T-helper 1 cell treated with Interleukin-12 subunit alpha and Interleukin-12 subunit beta and Interleukin-4 antibody, amounts not matched to agents 30 μg/mL and 1 μg/mL, for 36 hours (primary cell): Measurements from ENCODE around the gene PHACTR1.
A peak's percentile ranks its signal among the peaks of the same experiment; 100 is the strongest.

Experiments used
- H3K27ac Mint-ChIP-seq: one replicate; pipeline ENCODE4 v1.8.0; 2021; ENCODE audit warnings: mild to moderate bottlenecking, mixed read lengths
- H3K27me3 Mint-ChIP-seq: one replicate; pipeline ENCODE4 v1.8.0; 2021; ENCODE audit warnings: low read depth, mixed read lengths
- H3K36me3 Mint-ChIP-seq: one replicate; pipeline ENCODE4 v1.8.0; 2021; ENCODE audit warnings: low read depth, mixed read lengths
- H3K4me1 Mint-ChIP-seq: one replicate; pipeline ENCODE4 v1.8.0; 2021; ENCODE audit warnings: low read depth, mixed read lengths
- H3K4me3 Mint-ChIP-seq: one replicate; pipeline ENCODE4 v1.8.0; 2021; ENCODE audit warnings: mild to moderate bottlenecking, moderate library complexity, mixed read lengths
- H3K9me3 Mint-ChIP-seq: one replicate; pipeline ENCODE4 v1.8.0; 2021; ENCODE audit warnings: mixed read lengths

Gene PHACTR1

DNA sequence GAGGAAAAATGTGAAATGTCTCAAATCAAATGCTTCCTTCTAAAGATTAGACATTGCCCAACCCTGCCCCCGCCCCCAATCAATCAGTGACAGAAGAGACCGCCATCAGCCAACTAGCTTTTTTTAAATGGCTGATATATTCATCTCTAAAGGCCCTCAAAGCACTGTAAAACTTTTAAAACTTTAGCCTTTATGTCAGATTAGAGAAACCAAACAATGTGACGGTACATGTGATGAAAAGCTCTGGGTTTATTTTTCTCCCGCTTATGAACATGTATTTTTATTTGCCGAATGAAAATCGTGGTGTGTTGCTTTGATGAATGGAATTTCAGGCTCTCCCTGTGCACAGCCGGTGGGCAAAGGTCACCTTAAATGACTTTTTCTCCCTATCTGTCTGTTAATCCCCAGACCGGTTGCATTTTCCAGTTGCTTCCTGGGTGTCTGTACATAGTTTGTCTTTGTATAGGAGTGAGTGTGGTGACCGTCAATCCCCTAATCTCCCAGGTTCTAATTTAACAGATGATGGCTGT lies 573.3 kb downstream of the PHACTR1 start:
- peaks cover 57% of the 10 kb centered on the region for H3K36me3 Mint-ChIP-seq
- no peaks in the 10 kb centered on the region for H3K4me1 Mint-ChIP-seq
- no peak overlapping the region for H3K27ac Mint-ChIP-seq
- H3K27me3 Mint-ChIP-seq = no peaks in the 10 kb centered on the region
- H3K4me3 Mint-ChIP-seq = no peak overlapping the region
- peaks cover 30% of the 10 kb centered on the region for H3K9me3 Mint-ChIP-seq

DNA sequence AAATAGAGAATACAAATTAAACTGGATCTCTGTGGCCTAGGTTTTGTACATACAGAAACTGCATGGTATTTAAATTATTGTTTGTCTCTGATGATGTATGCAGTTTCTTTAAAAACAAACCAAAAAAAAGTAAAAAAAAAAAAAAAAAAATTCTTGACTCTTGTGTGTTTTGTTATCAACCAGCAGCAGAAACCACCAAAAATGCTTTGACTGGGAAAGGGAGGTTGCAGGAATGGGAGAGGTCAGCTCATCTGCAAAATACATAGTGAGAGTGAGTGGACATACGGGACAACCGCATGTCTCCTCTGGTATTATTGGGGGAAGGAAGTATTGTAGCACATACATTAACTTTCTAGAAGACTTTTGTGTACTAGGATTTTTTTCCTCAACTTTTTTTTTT lies 573.8 kb downstream of the PHACTR1 start:
- Mint-ChIP-seq H3K27me3 (no peaks in the 10 kb centered on the region), H3K4me1 (no peaks in the 10 kb centered on the region), H3K36me3 (peaks cover 62% of the 10 kb centered on the region), H3K27ac (no peak overlapping the region), H3K9me3 (peaks cover 30% of the 10 kb centered on the region), H3K4me3 (no peak overlapping the region)

DNA sequence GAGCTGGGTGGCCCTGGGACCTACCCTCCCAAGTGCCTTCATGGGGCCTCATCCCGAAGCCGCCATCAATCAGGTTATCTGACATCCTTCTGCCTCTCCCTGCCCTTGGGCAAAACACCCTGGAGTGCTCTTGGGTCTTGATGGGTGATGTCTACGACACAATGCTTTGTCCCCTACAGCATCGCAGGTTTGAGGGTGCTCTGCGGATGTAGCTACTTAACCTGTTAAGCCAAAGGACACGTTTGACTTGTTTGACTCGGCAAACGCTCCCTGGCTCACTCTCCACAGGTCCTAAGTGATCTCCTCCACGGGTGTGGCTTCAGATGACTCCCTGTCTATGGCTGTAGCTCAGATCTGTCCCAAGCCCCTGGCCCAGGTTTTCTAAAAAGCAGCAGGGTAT lies 576.2 kb downstream of the PHACTR1 start:
- no peak overlapping the region for H3K27ac Mint-ChIP-seq
- H3K4me3 Mint-ChIP-seq = no peak overlapping the region
- no peaks in the 10 kb centered on the region for H3K27me3 Mint-ChIP-seq
- no peaks in the 10 kb centered on the region for H3K4me1 Mint-ChIP-seq
- peaks cover 8% of the 10 kb centered on the region for H3K9me3 Mint-ChIP-seq
- H3K36me3 Mint-ChIP-seq = peaks cover 44% of the 10 kb centered on the region

DNA sequence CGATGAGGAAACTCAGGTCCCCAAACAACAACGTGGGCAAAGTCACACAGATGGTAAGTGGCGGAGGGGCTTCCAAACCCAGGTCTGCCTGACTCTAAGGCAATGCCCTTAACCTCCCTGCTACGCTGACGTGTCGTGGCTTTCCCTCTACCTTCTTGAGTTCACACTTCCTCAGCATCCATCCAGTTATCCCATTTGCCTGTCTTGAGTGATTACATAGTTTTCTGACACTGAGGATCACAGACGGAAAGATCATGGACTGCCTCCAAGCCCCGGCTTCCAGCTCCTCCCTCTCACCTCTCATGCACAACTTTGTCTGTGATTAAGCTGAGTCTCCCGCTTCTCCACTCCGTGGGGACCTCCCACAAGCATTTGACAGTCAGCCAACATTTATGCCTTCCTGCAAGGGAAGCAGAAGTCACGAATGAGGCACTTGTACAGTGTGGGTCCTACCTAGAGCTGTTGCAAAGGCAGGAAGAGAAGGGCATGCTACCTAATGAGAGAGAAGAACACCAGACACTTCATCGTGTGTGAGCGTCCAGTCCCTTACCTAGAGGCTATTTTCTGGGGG lies 578.0 kb downstream of the PHACTR1 start:
- H3K4me1 Mint-ChIP-seq = no peaks in the 10 kb centered on the region
- H3K36me3 Mint-ChIP-seq = peaks cover 36% of the 10 kb centered on the region
- peaks cover 4% of the 10 kb centered on the region for H3K9me3 Mint-ChIP-seq
- H3K27me3 Mint-ChIP-seq = no peaks in the 10 kb centered on the region
- H3K27ac Mint-ChIP-seq = no peak overlapping the region
- no peak overlapping the region for H3K4me3 Mint-ChIP-seq

DNA sequence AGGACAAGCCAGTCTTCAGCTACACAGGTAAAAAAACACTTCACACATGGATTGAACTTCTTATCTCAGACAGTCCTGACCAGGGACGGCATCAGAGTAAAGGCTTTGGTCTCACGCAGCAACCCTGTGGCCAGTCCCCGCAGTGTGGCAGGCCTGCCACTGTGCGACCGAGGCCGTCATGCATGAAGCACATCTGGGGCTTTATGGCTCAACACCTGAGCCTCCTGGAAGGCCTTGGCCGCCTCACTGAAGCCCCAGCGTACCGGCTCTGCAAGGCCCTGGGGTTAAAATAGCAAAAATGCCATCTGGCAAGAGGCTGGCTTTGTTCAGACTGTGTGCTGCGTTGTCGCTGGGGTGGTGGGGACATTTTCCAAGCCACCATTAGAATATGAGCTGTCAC lies 579.0 kb downstream of the PHACTR1 start:
- Mint-ChIP-seq H3K27ac (no peak overlapping the region), H3K27me3 (no peaks in the 10 kb centered on the region), H3K9me3 (no peaks in the 10 kb centered on the region), H3K36me3 (peaks cover 33% of the 10 kb centered on the region), H3K4me1 (no peaks in the 10 kb centered on the region), H3K4me3 (no peak overlapping the region)

DNA sequence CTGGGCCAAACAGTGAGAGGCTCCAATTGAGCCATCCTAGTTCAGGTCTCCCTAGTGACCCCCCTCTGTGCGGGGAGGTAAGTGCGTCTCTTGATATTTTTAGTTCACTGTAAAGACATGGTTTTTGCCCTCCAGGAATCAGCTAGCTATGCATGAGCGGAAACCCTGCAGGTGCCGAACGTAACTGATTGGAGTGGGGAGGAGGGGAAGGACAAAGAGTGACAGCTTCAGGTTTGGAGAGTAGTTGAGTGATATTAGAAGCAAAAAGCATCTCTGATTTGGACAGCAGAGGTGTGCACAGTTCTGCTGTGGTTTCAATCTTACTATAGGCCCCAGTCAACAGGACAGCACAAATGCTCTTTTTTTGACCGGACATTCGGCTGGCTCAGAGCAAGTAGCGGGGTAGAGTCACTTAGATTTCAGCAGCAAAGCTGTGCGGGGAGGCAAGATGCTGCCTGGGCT lies 580.0 kb downstream of the PHACTR1 start:
- H3K27ac Mint-ChIP-seq = no peak overlapping the region
- H3K4me1 Mint-ChIP-seq = peaks cover 2% of the 10 kb centered on the region
- H3K4me3 Mint-ChIP-seq = no peak overlapping the region
- H3K9me3 Mint-ChIP-seq = no peaks in the 10 kb centered on the region
- H3K36me3 Mint-ChIP-seq = peaks cover 33% of the 10 kb centered on the region
- no peaks in the 10 kb centered on the region for H3K27me3 Mint-ChIP-seq

DNA sequence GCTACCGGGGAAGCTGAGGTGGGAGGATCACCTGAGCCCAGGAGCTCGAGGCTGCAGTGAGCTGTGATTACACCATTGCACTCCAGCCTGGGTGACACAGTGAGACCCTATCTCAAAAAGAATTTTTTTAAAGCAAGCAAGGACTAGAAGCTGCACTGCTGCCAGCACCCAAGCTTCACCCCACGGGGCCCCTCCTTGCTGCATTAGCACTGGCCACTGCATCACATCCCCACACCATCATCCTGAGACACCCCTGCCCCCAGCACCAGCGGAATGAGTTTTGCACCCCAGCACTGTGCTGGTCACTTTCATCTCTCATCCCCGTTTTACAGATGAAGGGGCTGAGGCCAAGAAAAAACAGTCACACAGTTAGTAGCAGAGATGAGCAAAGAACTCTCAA lies 580.8 kb downstream of the PHACTR1 start:
- H3K27ac Mint-ChIP-seq = no peak overlapping the region
- no peaks in the 10 kb centered on the region for H3K27me3 Mint-ChIP-seq
- no peak overlapping the region for H3K4me3 Mint-ChIP-seq
- H3K9me3 Mint-ChIP-seq = no peaks in the 10 kb centered on the region
- H3K36me3 Mint-ChIP-seq = peaks cover 38% of the 10 kb centered on the region
- H3K4me1 Mint-ChIP-seq = peaks cover 7% of the 10 kb centered on the region

DNA sequence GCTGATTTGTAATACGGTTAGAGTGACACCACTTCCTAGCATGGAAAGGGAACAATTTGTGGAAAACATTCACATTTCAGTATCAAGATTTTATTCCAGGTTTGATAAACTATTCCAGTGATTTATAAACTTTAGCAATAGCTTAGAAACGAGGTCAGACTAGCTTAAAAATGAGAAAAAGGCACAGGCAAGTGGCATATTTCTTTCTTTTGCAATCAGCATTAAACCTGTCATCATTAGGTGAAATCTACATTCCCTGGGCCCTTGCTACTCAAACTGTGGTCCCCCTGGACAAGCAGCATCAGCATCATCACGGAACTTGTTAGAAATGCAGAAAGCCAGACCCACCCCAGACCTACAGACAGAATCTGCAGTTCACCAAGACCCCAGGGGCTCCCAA lies 581.9 kb downstream of the PHACTR1 start:
- Mint-ChIP-seq H3K4me1 (peaks cover 17% of the 10 kb centered on the region), H3K9me3 (no peaks in the 10 kb centered on the region), H3K27me3 (no peaks in the 10 kb centered on the region), H3K36me3 (peaks cover 42% of the 10 kb centered on the region), H3K27ac (no peak overlapping the region), H3K4me3 (no peak overlapping the region)

DNA sequence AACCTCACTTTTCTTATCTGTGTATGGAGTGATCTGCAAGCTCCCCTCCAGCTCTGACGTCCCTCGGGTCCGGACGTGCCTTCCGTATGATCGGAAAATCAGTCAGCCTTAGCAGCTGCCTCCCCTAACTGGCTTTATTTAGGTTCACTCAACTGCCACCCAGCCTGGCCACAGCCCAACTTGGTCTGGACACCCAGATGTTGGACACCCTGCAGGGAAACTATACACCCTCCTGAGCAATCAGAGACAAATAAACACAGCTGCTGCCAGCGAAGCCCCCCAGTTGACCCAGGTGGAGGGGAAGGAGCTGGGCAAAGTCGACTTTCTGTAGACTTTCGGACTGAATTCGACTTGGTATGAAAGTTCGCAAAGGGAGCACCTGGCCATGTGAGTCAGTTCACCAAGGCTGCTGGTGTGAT lies 582.8 kb downstream of the PHACTR1 start:
- H3K9me3 Mint-ChIP-seq = no peaks in the 10 kb centered on the region
- H3K4me1 Mint-ChIP-seq = peaks cover 24% of the 10 kb centered on the region
- H3K27ac Mint-ChIP-seq = no peak overlapping the region
- H3K4me3 Mint-ChIP-seq = no peak overlapping the region
- no peaks in the 10 kb centered on the region for H3K27me3 Mint-ChIP-seq
- H3K36me3 Mint-ChIP-seq = peaks cover 41% of the 10 kb centered on the region

DNA sequence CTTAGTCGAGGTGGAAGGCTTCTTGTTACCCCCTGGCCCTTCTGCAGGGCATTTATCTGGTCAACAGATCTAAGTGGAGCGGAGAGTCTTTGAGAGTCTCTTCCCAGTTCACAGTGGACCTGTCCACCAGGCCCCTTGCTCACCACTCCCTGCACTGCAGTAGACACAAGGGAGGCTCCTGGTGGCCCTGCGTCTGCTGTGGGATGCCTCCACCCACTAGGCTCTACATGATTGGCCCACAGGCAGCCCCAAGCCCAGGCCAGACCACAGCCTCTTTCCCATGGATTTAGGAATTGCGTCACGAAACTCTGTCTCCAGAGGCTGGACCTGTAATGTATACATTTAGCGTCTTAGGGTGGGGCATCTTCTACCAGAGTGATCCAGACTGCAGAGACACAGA lies 583.4 kb downstream of the PHACTR1 start:
- no peaks in the 10 kb centered on the region for H3K27me3 Mint-ChIP-seq
- no peak overlapping the region for H3K4me3 Mint-ChIP-seq
- H3K4me1 Mint-ChIP-seq = peaks cover 25% of the 10 kb centered on the region
- H3K36me3 Mint-ChIP-seq = peaks cover 37% of the 10 kb centered on the region
- H3K9me3 Mint-ChIP-seq = no peaks in the 10 kb centered on the region
- no peak overlapping the region for H3K27ac Mint-ChIP-seq

DNA sequence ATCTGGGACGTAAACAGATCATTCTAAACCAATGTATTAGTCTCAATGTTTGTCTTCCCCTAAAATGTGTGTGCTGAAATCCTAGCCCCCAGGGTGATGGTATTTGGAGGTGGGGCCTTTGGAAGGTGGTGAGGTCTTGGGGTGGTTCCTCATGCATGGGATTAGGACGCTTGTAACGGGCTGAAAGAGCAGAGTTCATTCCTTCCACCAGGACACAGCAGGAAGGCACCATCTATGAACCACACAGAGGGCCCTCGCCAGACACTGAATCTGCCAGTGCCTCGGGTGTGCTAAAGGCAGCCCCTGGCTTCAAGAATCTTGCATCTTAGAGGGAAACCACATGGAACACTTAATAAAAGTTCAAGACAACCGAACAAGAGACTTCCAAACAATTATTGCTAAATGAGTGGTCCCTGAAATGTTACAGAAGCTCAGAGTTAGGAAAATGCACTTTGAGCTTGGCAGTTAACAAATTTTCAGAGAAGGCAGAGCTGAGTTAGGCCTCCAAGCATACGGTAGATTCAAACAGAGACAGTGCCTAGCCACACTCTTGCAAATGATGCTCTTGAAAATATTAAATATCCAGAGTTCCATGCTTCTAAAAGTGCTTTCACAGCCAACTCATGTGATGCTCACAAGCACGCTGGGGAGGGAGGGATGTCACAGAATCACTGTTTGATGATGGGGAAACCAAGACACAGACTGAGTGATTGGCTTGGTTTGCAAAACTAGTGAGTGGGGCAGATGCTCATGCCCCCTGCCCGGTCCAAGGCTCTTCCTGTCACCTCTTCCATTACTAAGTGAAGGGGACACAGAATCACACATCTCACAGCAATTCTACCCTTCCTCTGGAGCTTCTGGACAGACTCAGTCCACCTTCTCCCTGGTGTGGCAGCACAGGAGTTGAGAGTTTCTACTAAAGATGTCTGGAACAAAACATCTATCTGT lies 584.4 kb downstream of the PHACTR1 start:
- Mint-ChIP-seq H3K36me3 (peaks cover 35% of the 10 kb centered on the region), H3K9me3 (no peaks in the 10 kb centered on the region)

DNA sequence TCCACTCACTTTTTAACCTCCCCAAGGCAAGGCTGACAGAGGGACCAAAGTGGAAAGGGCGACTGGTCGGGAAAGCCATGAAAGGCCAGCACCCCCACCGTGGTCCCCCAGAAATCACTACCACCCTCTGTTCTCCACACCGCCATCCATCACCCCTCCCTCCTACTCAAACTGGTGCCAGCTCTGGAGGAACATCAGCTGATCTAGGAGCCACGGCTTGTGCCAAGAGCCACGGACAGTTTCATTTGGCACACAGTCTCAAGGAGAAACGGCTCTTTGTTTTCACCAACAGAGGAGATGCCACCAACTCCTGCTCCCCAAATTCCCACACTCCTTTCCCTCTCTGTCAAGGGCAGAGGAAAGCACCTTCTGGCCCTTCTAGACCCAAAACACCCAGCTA lies 585.7 kb downstream of the PHACTR1 start:
- Mint-ChIP-seq H3K9me3 (no peaks in the 10 kb centered on the region), H3K36me3 (peaks cover 44% of the 10 kb centered on the region), H3K4me3 (peak overlapping the region; percentile 22), H3K27ac (peak overlapping the region; percentile 82), H3K27me3 (no peaks in the 10 kb centered on the region), H3K4me1 (peaks cover 25% of the 10 kb centered on the region)

More for the DNA sequence above, 584.4 kb downstream of the PHACTR1 start:
- Mint-ChIP-seq H3K27me3 (no peaks in the 10 kb centered on the region), H3K27ac (no peak overlapping the region), H3K4me3 (no peak overlapping the region), H3K4me1 (peaks cover 25% of the 10 kb centered on the region)

DNA sequence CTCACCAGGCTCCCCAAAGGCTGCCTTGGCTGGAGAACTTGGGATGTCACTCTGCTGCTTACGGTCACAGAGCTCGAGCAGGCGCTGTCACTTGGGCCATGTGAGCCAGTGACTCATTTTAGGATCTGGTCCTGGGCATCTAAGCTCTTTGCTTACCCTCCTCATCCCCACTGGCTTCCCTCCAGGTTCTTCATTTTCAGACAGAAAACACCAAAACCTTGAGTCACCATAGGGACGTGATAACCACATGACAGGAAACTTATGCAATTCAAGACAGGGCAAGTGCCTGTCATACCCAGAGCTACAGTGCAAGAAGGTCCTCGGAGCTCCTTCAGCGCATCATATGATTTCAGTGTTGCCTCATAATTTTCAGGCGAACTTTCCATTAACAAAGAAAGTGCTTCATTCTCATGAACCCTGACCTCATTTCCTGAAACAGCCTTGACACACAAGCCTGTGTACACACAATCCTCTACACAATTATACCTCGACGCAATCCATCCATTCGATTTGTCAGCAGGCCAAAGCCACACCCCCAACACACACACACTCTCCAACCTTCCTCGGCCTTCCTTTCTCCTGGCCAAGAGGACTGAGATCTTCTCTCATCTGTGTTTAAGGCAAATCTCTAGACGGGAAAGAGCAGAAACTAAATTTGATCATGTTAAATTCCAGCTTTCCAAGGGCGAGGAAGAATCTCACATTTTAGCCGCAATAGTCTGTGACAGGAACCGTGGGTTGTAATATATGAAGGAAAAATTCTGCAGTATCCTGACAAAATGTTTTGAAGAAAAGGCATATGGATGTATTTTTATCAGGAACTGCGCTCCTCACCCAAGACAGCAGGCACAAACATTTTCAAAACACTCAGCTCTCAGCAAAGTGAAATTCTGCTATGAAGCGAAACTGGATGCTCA lies 586.4 kb downstream of the PHACTR1 start:
- Mint-ChIP-seq H3K9me3 (no peaks in the 10 kb centered on the region), H3K27ac (peak overlapping the region; percentile 82), H3K4me1 (peaks cover 28% of the 10 kb centered on the region), H3K27me3 (no peaks in the 10 kb centered on the region), H3K4me3 (peak overlapping the region; percentile 22), H3K36me3 (peaks cover 51% of the 10 kb centered on the region)

DNA sequence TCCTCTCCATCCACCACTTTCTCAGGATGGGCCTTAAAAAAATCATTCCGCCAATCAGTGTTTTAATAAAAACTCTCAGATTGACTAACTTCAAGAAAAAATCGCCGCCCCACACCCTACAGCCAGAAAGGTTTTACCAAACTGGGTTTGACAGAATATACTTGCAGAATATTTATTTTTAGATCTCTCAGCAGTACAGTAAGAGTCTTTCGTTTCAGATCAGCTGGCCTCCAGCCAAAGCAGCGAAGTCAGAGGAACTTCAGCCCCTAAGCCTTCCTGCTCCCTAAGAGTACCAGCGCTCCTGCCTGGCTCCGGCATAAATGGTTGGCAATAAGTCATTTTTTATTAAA lies 587.1 kb downstream of the PHACTR1 start:
- Mint-ChIP-seq H3K27me3 (no peaks in the 10 kb centered on the region), H3K9me3 (no peaks in the 10 kb centered on the region), H3K4me3 (peak overlapping the region; percentile 22), H3K4me1 (peaks cover 28% of the 10 kb centered on the region), H3K27ac (peak overlapping the region; percentile 82), H3K36me3 (peaks cover 56% of the 10 kb centered on the region)
